Hepatocyte (in vitro differentiated cells): ENCODE data around the gene AMDHD2. TPM values are rescaled to one million over a fixed set of nuclear protein-coding genes. Genes with fewer than 3 reads are reported as not detected.
"Not testable (repeated sequence)": the region's sequence is repeated elsewhere in the genome, so short reads cannot be mapped to it uniquely, and the experiment has no call there.

ENCODE experiments used
- DNase-seq: peaks from one replicate; pipeline ENCODE4 v3.0.0-alpha.2; 2016; ENCODE audit warnings: low spot score
- H2AFZ ChIP-seq: fragments of 200-600 bp; sonication (generic); 2 replicates; pipeline ENCODE4 v1.6.0; 2016; ENCODE audit warnings: antibody characterized with exemption, mild to moderate bottlenecking
- H3K27ac ChIP-seq: fragments of 200-600 bp; sonication (generic); 2 replicates; pipeline ENCODE4 v1.5.1; 2016; ENCODE audit warnings: mild to moderate bottlenecking
- H3K27me3 ChIP-seq: fragments of 200-600 bp; sonication (generic); 2 replicates; pipeline ENCODE4 v1.6.1; 2016
- H3K36me3 ChIP-seq: fragments of 200-600 bp; sonication (generic); replicated peaks from 2 replicates; pipeline ENCODE4 v1.5.1; 2016; ENCODE audit warnings: low read depth; ENCODE audit not compliant: insufficient read depth
- H3K4me1 ChIP-seq: fragments of 200-600 bp; sonication (generic); 2 replicates; pipeline ENCODE4 v1.5.1; 2016; ENCODE audit warnings: mild to moderate bottlenecking, moderate library complexity; ENCODE audit not compliant: insufficient read depth
- H3K4me2 ChIP-seq: fragments of 200-600 bp; sonication (generic); 2 replicates; pipeline ENCODE4 v1.6.0; 2016
- H3K4me3 ChIP-seq: fragments of 200-600 bp; sonication (generic); 2 replicates; pipeline ENCODE4 v1.5.1; 2016; ENCODE audit warnings: mild to moderate bottlenecking
- H3K79me2 ChIP-seq: fragments of 200-600 bp; sonication (generic); 2 replicates; pipeline ENCODE4 v1.6.0; 2017; ENCODE audit warnings: mild to moderate bottlenecking
- H3K9me2 ChIP-seq: fragments of 200-600 bp; sonication (generic); replicated peaks from 2 replicates; pipeline ENCODE4 v1.6.0; 2017; ENCODE audit warnings: mild to moderate bottlenecking; ENCODE audit not compliant: insufficient read depth
- H3K9me3 ChIP-seq: fragments of 200-600 bp; sonication (generic); 2 replicates; pipeline ENCODE4 v1.5.1; 2016; ENCODE audit warnings: low read depth, mild to moderate bottlenecking
- H4K20me1 ChIP-seq: fragments of 200-600 bp; sonication (generic); 2 replicates; pipeline ENCODE4 v1.6.0; 2016; ENCODE audit warnings: mild to moderate bottlenecking; ENCODE audit not compliant: insufficient read depth, poor library complexity, severe bottlenecking
- CTCF ChIP-seq: fragments of 200-600 bp; sonication (generic); IDR thresholded peaks from 2 replicates; pipeline ENCODE4 v1.5.1; 2016; ENCODE audit warnings: antibody characterized with exemption, mild to moderate bottlenecking; ENCODE audit not compliant: poor library complexity
- EZH2 ChIP-seq: fragments of 200-600 bp; sonication (generic); IDR thresholded peaks from 2 replicates; pipeline ENCODE4 v1.6.1; 2016; ENCODE audit warnings: antibody characterized with exemption, mild to moderate bottlenecking, borderline replicate concordance
- EZH2phosphoT487 ChIP-seq: fragments of 200-600 bp; sonication (generic); IDR thresholded peaks from one replicate; pipeline ENCODE4 v1.6.1; 2018; ENCODE audit warnings: antibody characterized with exemption, mild to moderate bottlenecking, low read depth, moderate library complexity; ENCODE audit not compliant: unreplicated experiment, severe bottlenecking
- WGBS: methylation state at CpG from one replicate; pipeline ENCODE4 v1.1.6; 2016; ENCODE audit warnings: low lambda C conversion rate; ENCODE audit errors: missing lambda C conversion rate; 5-methylcytosine and 5-hydroxymethylcytosine counted together
- polyA plus RNA-seq: library from polyadenylated mRNA; unstranded; fragments of >200 nt; fragmentation: Nextera tagmentation; extraction: Ambion mirVana; gene quantifications from 2 replicates; pipeline ENCODE4 v1.2.1, GENCODE V29; 2016
- total RNA-seq: library from RNA; depleted of rRNA; stranded (reverse); fragments of >200 nt; gene quantifications from 2 replicates; pipeline ENCODE4 v1.2.3, GENCODE V29; 2014

The AMDHD2 gene
- total and polyA plus RNA-seq, 2 experiments from 2014 or later, result 43.6 to 70.8 TPM

- Histone ChIP-seq H3K9me3 (no peaks in the 10 kb centered on the region), H4K20me1 (no peaks in the 10 kb centered on the region), H3K4me2 (peak overlapping the region; percentile 89), H3K27me3 (no peaks in the 10 kb centered on the region), H3K9me2 (no peaks in the 10 kb centered on the region), H3K27ac (peak overlapping the region; percentile 94), H3K4me3 (peak overlapping the region; percentile 34), H2AFZ (peak overlapping the region; percentile 37), H3K79me2 (no peaks in the 10 kb centered on the region), H3K36me3 (no peaks in the 10 kb centered on the region), H3K4me1 (peaks cover 5% of the 10 kb centered on the region)
- peak; percentile 99 for DNase-seq
- 1% methylated on average over 45 of the region's 84 CpGs for WGBS
- TF ChIP-seq EZH2 (no peak), CTCF (no peak), EZH2phosphoT487 (no peak)
Measured at GRCh38 chr16:2531696-2532493, 11.7 kb downstream of the AMDHD2 start.

- H3K4me2 ChIP-seq, result peak overlapping the region; percentile 89
- no peaks in the 10 kb centered on the region for H3K36me3 ChIP-seq
- H3K9me2 ChIP-seq, result no peaks in the 10 kb centered on the region
- H3K27ac ChIP-seq, result peak overlapping the region; percentile 94
- no peaks in the 10 kb centered on the region for H3K27me3 ChIP-seq
- DNase-seq, result peak; percentile 91
- H3K4me3 ChIP-seq, result peak overlapping the region; percentile 34
- 3% methylated on average over 37 of the region's 37 CpGs for WGBS
- no peaks in the 10 kb centered on the region for H3K79me2 ChIP-seq
- no peak for TF ChIP-seq EZH2
- no peak for TF ChIP-seq EZH2phosphoT487
- no peak for TF ChIP-seq CTCF
- no peaks in the 10 kb centered on the region for H3K9me3 ChIP-seq
- H2AFZ ChIP-seq, result peak overlapping the region; percentile 37
- H3K4me1 ChIP-seq, result peaks cover 5% of the 10 kb centered on the region
- no peaks in the 10 kb centered on the region for H4K20me1 ChIP-seq
Measured at GRCh38 chr16:2532494-2533141, 12.4 kb downstream of the AMDHD2 start.

GRCh38 chr16:2533142-2533755 is 13.1 kb downstream of the AMDHD2 start:
- not testable (repeated sequence) for H3K4me1 ChIP-seq, H4K20me1 ChIP-seq, H3K79me2 ChIP-seq, H3K36me3 ChIP-seq, DNase-seq, H3K9me2 ChIP-seq, H3K27me3 ChIP-seq, H3K9me3 ChIP-seq
- peak overlapping the region; percentile 89 for H3K4me2 ChIP-seq
- 54% methylated on average over 15 of the region's 16 CpGs for WGBS
- peak overlapping the region; percentile 34 for H3K4me3 ChIP-seq
- peak overlapping the region; percentile 94 for H3K27ac ChIP-seq
- H2AFZ ChIP-seq, result peak overlapping the region; percentile 37

- 95% methylated on average over 11 of the region's 11 CpGs for WGBS
- no peak overlapping the region for H3K27ac ChIP-seq
Measured at GRCh38 chr16:2533912-2534311, 13.7 kb downstream of the AMDHD2 start.

GRCh38 chr16:2534335-2534734 is 14.2 kb downstream of the AMDHD2 start:
- WGBS, result 93% methylated on average over 5 of the region's 5 CpGs
- not testable (repeated sequence) for H3K4me2 ChIP-seq, H2AFZ ChIP-seq, H3K4me3 ChIP-seq, H3K9me3 ChIP-seq, H3K27me3 ChIP-seq, H4K20me1 ChIP-seq, H3K9me2 ChIP-seq, H3K79me2 ChIP-seq, H3K36me3 ChIP-seq, H3K27ac ChIP-seq, DNase-seq
- H3K4me1 ChIP-seq, result peaks cover 10% of the 10 kb centered on the region

More at GRCh38 chr16:2533912-2534311, 13.7 kb downstream of the AMDHD2 start:
- no peaks in the 10 kb centered on the region for H3K9me3 ChIP-seq
- H2AFZ ChIP-seq, result no peak overlapping the region
- no peaks in the 10 kb centered on the region for H3K9me2 ChIP-seq
- peaks cover 4% of the 10 kb centered on the region for H3K79me2 ChIP-seq
- H4K20me1 ChIP-seq, result peaks cover 4% of the 10 kb centered on the region
- no peaks in the 10 kb centered on the region for H3K27me3 ChIP-seq
- H3K4me2 ChIP-seq, result no peak overlapping the region
- H3K36me3 ChIP-seq, result no peaks in the 10 kb centered on the region
- no peak overlapping the region for H3K4me3 ChIP-seq
- peaks cover 6% of the 10 kb centered on the region for H3K4me1 ChIP-seq
- DNase-seq, result no peak
- TF ChIP-seq EZH2phosphoT487 (no peak), EZH2 (no peak), CTCF (no peak)
